ENCODE data around the gene MYADM. TPM values are rescaled to one million over a fixed set of nuclear protein-coding genes. Genes with fewer than 3 reads are reported as not detected.

MYADM gene
- total RNA-seq, 3 donors from 2014 or later (not counting 1 experiment from before 2014, with no cell fraction given) = 219 to 658 (median 296) TPM

GRCh38 chr19:53853707-53854106 is 14.0 kb upstream of the MYADM start:
- intact Hi-C loops (cut with micrococcal nuclease) = loop anchor here (5.0 kb wide), 1 partner anchor 39 kb away; no protein-coding TSS in a partner anchor
- Mint-ChIP-seq H3K27ac (no peak overlapping the region), H3K27me3 (ENCODE audit: low read depth in 2 of 2) (peaks cover 20 to 23% of the 10 kb centered on the region in 2 donors), H3K4me3 (no peak overlapping the region), H3K9me3 (no peaks in the 10 kb centered on the region), H3K4me1 (peaks cover 0 to 4% of the 10 kb centered on the region in 2 donors), H3K36me3 (no peaks in the 10 kb centered on the region)
- Histone ChIP-seq H3K4me1 (ENCODE audit: control insufficient read depth, insufficient read depth, low read length) (peaks cover 11% of the 10 kb centered on the region), H3K4me3 (ENCODE audit: low read length) (no peak overlapping the region), H3K27ac (ENCODE audit: low read length) (no peak overlapping the region), H3K27me3 (ENCODE audit: control insufficient read depth, insufficient read depth, low read length) (no peaks in the 10 kb centered on the region), H3K36me3 (ENCODE audit: control insufficient read depth, insufficient read depth, low read length) (no peaks in the 10 kb centered on the region), H3K9me3 (ENCODE audit: control insufficient read depth, insufficient read depth, low read length) (no peaks in the 10 kb centered on the region)
- ATAC-seq (no peak), DNase-seq (no peak)
- WGBS (ENCODE audit: insufficient coverage) = 34% methylated on average over 2 of the region's 2 CpGs
- no peak for TF ChIP-seq CTCF (IDR thresholded peaks at IDR 0.05)

- DNase-seq (no peak), ATAC-seq (no peak)
- Histone ChIP-seq H3K4me3 (ENCODE audit: low read length) (no peak overlapping the region), H3K9me3 (ENCODE audit: control insufficient read depth, insufficient read depth, low read length) (no peaks in the 10 kb centered on the region), H3K27ac (ENCODE audit: low read length) (no peak overlapping the region), H3K36me3 (ENCODE audit: control insufficient read depth, insufficient read depth, low read length) (no peaks in the 10 kb centered on the region), H3K4me1 (ENCODE audit: control insufficient read depth, insufficient read depth, low read length) (peaks cover 38% of the 10 kb centered on the region), H3K27me3 (ENCODE audit: control insufficient read depth, insufficient read depth, low read length) (no peaks in the 10 kb centered on the region)
- Mint-ChIP-seq H3K9me3 (no peaks in the 10 kb centered on the region), H3K36me3 (no peaks in the 10 kb centered on the region), H3K27ac (peak overlapping the region in 1 of 2 donors; percentile 99), H3K27me3 (ENCODE audit: low read depth in 2 of 2) (no peaks in the 10 kb centered on the region), H3K4me1 (peaks cover 23 to 32% of the 10 kb centered on the region in 2 donors), H3K4me3 (no peak overlapping the region)
- intact Hi-C loops (cut with micrococcal nuclease) = no loop called here
- TF ChIP-seq CTCF (IDR thresholded peaks at IDR 0.05) = no peak
- WGBS (ENCODE audit: insufficient coverage) = 92% methylated on average over 6 of the region's 6 CpGs
Measured at GRCh38 chr19:53864308-53864836, 3.3 kb upstream of the MYADM start.

GRCh38 chr19:53865523-53865917 is 2.2 kb upstream of the MYADM start:
- Mint-ChIP-seq H3K36me3 (no peaks in the 10 kb centered on the region), H3K27me3 (ENCODE audit: low read depth in 2 of 2) (no peaks in the 10 kb centered on the region), H3K4me3 (peak overlapping the region; percentile 40), H3K9me3 (no peaks in the 10 kb centered on the region), H3K4me1 (peaks cover 25 to 39% of the 10 kb centered on the region in 2 donors), H3K27ac (peak overlapping the region; percentile 98 to 99)
- 64% methylated on average over 9 of the region's 9 CpGs for WGBS (ENCODE audit: insufficient coverage)
- Histone ChIP-seq H3K36me3 (ENCODE audit: control insufficient read depth, insufficient read depth, low read length) (peaks cover 1% of the 10 kb centered on the region), H3K9me3 (ENCODE audit: control insufficient read depth, insufficient read depth, low read length) (no peaks in the 10 kb centered on the region), H3K4me3 (ENCODE audit: low read length) (peak overlapping the region; percentile 27), H3K27me3 (ENCODE audit: control insufficient read depth, insufficient read depth, low read length) (no peaks in the 10 kb centered on the region), H3K27ac (ENCODE audit: low read length) (peak overlapping the region; percentile 99), H3K4me1 (ENCODE audit: control insufficient read depth, insufficient read depth, low read length) (peaks cover 45% of the 10 kb centered on the region)
- intact Hi-C loops (cut with micrococcal nuclease) = no loop called here
- DNase-seq (peak in 1 of 2 donors; percentile 17), ATAC-seq (no peak)
- TF ChIP-seq CTCF (IDR thresholded peaks at IDR 0.05) = no peak

Data from natural killer cell (primary cell).